ENCODE data around the gene P4HTM. TPM values are rescaled to one million over a fixed set of nuclear protein-coding genes. Genes with fewer than 3 reads are reported as not detected.

Gene P4HTM
- total RNA-seq, 4 donors from 2014 or later: 18.5 to 57.2 (median 27.9) TPM

GRCh38 chr3:48993834-48994233 is 3.8 kb downstream of the P4HTM start:
- TF ChIP-seq POLR2A (IDR thresholded peaks at IDR 0.05) (no peak), EP300 (IDR thresholded peaks at IDR 0.05) (no peak), POLR2AphosphoS5 (IDR thresholded peaks at IDR 0.05) (no peak), CTCF (IDR thresholded peaks at IDR 0.05) (no peak)
- DNase-seq (ENCODE audit: low spot score in 2 of 2): no peak

GRCh38 chr3:48996640-48997039 is 6.6 kb downstream of the P4HTM start:
- Histone ChIP-seq H3K4me1 (peaks cover 8% of the 10 kb centered on the region), H3K4me3 (no peak overlapping the region), H3K36me3 (peaks cover 18% of the 10 kb centered on the region), H3K27me3 (no peaks in the 10 kb centered on the region), H3K27ac (no peak overlapping the region), H3K9me3 (no peaks in the 10 kb centered on the region)
- WGBS: 89% methylated on average over 6 of the region's 8 CpGs
- TF ChIP-seq POLR2A (IDR thresholded peaks at IDR 0.05) (no peak), CTCF (IDR thresholded peaks at IDR 0.05) (no peak), POLR2AphosphoS5 (IDR thresholded peaks at IDR 0.05) (no peak), EP300 (IDR thresholded peaks at IDR 0.05) (no peak)
- DNase-seq (ENCODE audit: low spot score in 2 of 2): no peak

More at GRCh38 chr3:48993834-48994233, 3.8 kb downstream of the P4HTM start:
- Histone ChIP-seq H3K27me3 (no peaks in the 10 kb centered on the region), H3K4me3 (no peak overlapping the region), H3K9me3 (no peaks in the 10 kb centered on the region), H3K27ac (no peak overlapping the region), H3K36me3 (peaks cover 18% of the 10 kb centered on the region), H3K4me1 (peaks cover 33% of the 10 kb centered on the region)

GRCh38 chr3:48997102-48997635 is 7.1 kb downstream of the P4HTM start:
- WGBS: 100% methylated on average over 3 of the region's 8 CpGs
- Histone ChIP-seq H3K4me3 (no peak overlapping the region), H3K36me3 (peaks cover 18% of the 10 kb centered on the region), H3K4me1 (peaks cover 2% of the 10 kb centered on the region), H3K27ac (no peak overlapping the region), H3K27me3 (no peaks in the 10 kb centered on the region), H3K9me3 (no peaks in the 10 kb centered on the region)
- no peak for DNase-seq (ENCODE audit: low spot score in 2 of 2)
- TF ChIP-seq EP300 (IDR thresholded peaks at IDR 0.05) (no peak), POLR2A (IDR thresholded peaks at IDR 0.05) (no peak)

- 85% methylated on average over 17 of the region's 20 CpGs for WGBS
- H3K27me3 ChIP-seq: no peaks in the 10 kb centered on the region
- no peak overlapping the region for H3K4me3 ChIP-seq
- peaks cover 18% of the 10 kb centered on the region for H3K36me3 ChIP-seq
- H3K4me1 ChIP-seq: no peaks in the 10 kb centered on the region
- no peak for TF ChIP-seq POLR2AphosphoS5 (IDR thresholded peaks at IDR 0.05)
- TF ChIP-seq EP300 (IDR thresholded peaks at IDR 0.05): no peak
- no peak for TF ChIP-seq POLR2A (IDR thresholded peaks at IDR 0.05)
- TF ChIP-seq CTCF (IDR thresholded peaks at IDR 0.05): no peak
- no peak overlapping the region for H3K27ac ChIP-seq
- DNase-seq (ENCODE audit: low spot score in 2 of 2): no peak
- H3K9me3 ChIP-seq: no peaks in the 10 kb centered on the region
Measured at GRCh38 chr3:48997714-48998637, 7.9 kb downstream of the P4HTM start.

GRCh38 chr3:48999085-48999858 is 9.2 kb downstream of the P4HTM start:
- no peaks in the 10 kb centered on the region for H3K27me3 ChIP-seq
- 75% methylated on average over 4 of the region's 8 CpGs for WGBS
- TF ChIP-seq CTCF (IDR thresholded peaks at IDR 0.05) (no peak), POLR2A (IDR thresholded peaks at IDR 0.05) (no peak), EP300 (IDR thresholded peaks at IDR 0.05) (no peak), POLR2AphosphoS5 (IDR thresholded peaks at IDR 0.05) (no peak)
- H3K36me3 ChIP-seq: peaks cover 15% of the 10 kb centered on the region
- H3K9me3 ChIP-seq: no peaks in the 10 kb centered on the region
- DNase-seq (ENCODE audit: low spot score in 2 of 2): no peak
- H3K27ac ChIP-seq: no peak overlapping the region
- no peaks in the 10 kb centered on the region for H3K4me1 ChIP-seq
- H3K4me3 ChIP-seq: no peak overlapping the region
